Measurements from ENCODE around the gene TTLL5. TPM values are rescaled to one million over a fixed set of nuclear protein-coding genes. Genes with fewer than 3 reads are reported as not detected.

TTLL5 gene
- total and polyA plus RNA-seq, 9 of the 15 experiments (the other 6 are each of a cell fraction or from before 2014, with no cell fraction given) = 4.1 to 18.9 (median 12.6) TPM

- no TSS peak for BruUV-seq (replicated peaks)
- in situ Hi-C loops (cut with MboI) (no loop called here), intact Hi-C loops (cut with micrococcal nuclease) (no loop called here)
- H3K27ac ChIP-seq (ENCODE audit: extremely low read depth, low read depth, low read length) = no peak overlapping the region
- peaks cover 7% of the 10 kb centered on the region; the same call in 2 of the 3 replicates for H3K36me3 ChIP-seq (ENCODE audit: control insufficient read depth, insufficient read depth, low read length)
- no peak overlapping the region for H2AFZ ChIP-seq (ENCODE audit: low read depth, low read length)
- CTCF ChIA-PET (ENCODE audit: low intra/inter-chr PET ratio) = no interaction called here
- no peaks in the 10 kb centered on the region for H3K79me2 ChIP-seq (ENCODE audit: control insufficient read depth, insufficient read depth, low read length)
- WGBS (ENCODE audit: insufficient coverage, low coverage, missing lambda C conversion rate) = 95% methylated on average over 3 of the region's 3 CpGs
- H3K4me1 ChIP-seq (replicated peaks in 1 of 2; ENCODE audit: control insufficient read depth in 2 of 2, insufficient read depth in 2 of 2, low read length in 2 of 2) = no peaks in the 10 kb centered on the region
- no peak for FAIRE-seq
- no peak overlapping the region for H3K4me2 ChIP-seq (ENCODE audit: insufficient read depth, low read length)
- no peak overlapping the region for H3K4me3 ChIP-seq
- H4K20me1 ChIP-seq (replicated peaks; ENCODE audit: control insufficient read depth, insufficient read depth, low read length) = no peaks in the 10 kb centered on the region
- no peaks in the 10 kb centered on the region for H3K9me3 ChIP-seq (replicated peaks; ENCODE audit: control insufficient read depth, insufficient read depth, low read depth, low read length)
- POLR2A ChIA-PET = no interaction called here
- no peak for TF ChIP-seq CTBP1 (IDR thresholded peaks at IDR 0.05; ENCODE audit: borderline replicate concordance)
- TF ChIP-seq CBX3 (IDR thresholded peaks at IDR 0.05; ENCODE audit: borderline replicate concordance in 1 of 2, low read length in 2 of 2) = 0 out of 3 replicates have a peak, but pooled peaks of 1 of the 2 experiments have one; percentile 15
- no peak for TF ChIP-seq RBM15 (IDR thresholded peaks at IDR 0.05; ENCODE audit: insufficient read depth, low read length)
- TF ChIP-seq ZNF146 (CRISPR knock-in tag; IDR thresholded peaks at IDR 0.05; ENCODE audit: unreplicated experiment) = peak; percentile 64
- peak; percentile 42 for TF ChIP-seq RBM25 (IDR thresholded peaks at IDR 0.05; ENCODE audit: low read depth, low read length, severe bottlenecking)
- no peaks in the 10 kb centered on the region for H3K9me1 ChIP-seq (ENCODE audit: control insufficient read depth, insufficient read depth, low read length)
- no peak overlapping the region for H3K9ac ChIP-seq (ENCODE audit: insufficient read depth in 1 of 2, low read depth in 2 of 2, low read length in 2 of 2)
- H3K27me3 ChIP-seq (ENCODE audit: control insufficient read depth in 2 of 2, insufficient read depth in 2 of 2, low read length in 2 of 2) = no peaks in the 10 kb centered on the region
- no peak for ATAC-seq
- no peak for DNase-seq (ENCODE audit: extremely low read depth in 1 of 4, low spot score in 3 of 4)
Observed at GRCh38 chr14:75727124-75727523, 66.1 kb downstream of the TTLL5 start.

- 93% methylated on average over 3 of the region's 3 CpGs for WGBS (ENCODE audit: insufficient coverage, low coverage, missing lambda C conversion rate)
- in situ Hi-C loops (cut with MboI) = no loop called here
- no TSS peak for BruUV-seq (replicated peaks)
- no peaks in the 10 kb centered on the region for H3K9me3 ChIP-seq (replicated peaks; ENCODE audit: control insufficient read depth, insufficient read depth, low read depth, low read length)
- no peak overlapping the region for H2AFZ ChIP-seq (ENCODE audit: low read depth, low read length)
- no peaks in the 10 kb centered on the region for H3K4me1 ChIP-seq (replicated peaks in 1 of 2; ENCODE audit: control insufficient read depth in 2 of 2, insufficient read depth in 2 of 2, low read length in 2 of 2)
- CTCF ChIA-PET (ENCODE audit: low intra/inter-chr PET ratio) = no interaction called here
- no peak overlapping the region for H3K9ac ChIP-seq (ENCODE audit: insufficient read depth in 1 of 2, low read depth in 2 of 2, low read length in 2 of 2)
- TF ChIP-seq NFIX (CRISPR knock-in tag; IDR thresholded peaks at IDR 0.05; ENCODE audit: low read depth) (peak; percentile 97), ETV1 (tag; conservative IDR thresholded peaks at IDR 0.05; ENCODE audit: low read depth) (no peak), FOXK1 (CRISPR knock-in tag; IDR thresholded peaks at IDR 0.05; ENCODE audit: borderline replicate concordance) (no peak), NFIC (IDR thresholded peaks at IDR 0.05) (peak; percentile 95)
- TF ChIP-seq, protein P1, sequence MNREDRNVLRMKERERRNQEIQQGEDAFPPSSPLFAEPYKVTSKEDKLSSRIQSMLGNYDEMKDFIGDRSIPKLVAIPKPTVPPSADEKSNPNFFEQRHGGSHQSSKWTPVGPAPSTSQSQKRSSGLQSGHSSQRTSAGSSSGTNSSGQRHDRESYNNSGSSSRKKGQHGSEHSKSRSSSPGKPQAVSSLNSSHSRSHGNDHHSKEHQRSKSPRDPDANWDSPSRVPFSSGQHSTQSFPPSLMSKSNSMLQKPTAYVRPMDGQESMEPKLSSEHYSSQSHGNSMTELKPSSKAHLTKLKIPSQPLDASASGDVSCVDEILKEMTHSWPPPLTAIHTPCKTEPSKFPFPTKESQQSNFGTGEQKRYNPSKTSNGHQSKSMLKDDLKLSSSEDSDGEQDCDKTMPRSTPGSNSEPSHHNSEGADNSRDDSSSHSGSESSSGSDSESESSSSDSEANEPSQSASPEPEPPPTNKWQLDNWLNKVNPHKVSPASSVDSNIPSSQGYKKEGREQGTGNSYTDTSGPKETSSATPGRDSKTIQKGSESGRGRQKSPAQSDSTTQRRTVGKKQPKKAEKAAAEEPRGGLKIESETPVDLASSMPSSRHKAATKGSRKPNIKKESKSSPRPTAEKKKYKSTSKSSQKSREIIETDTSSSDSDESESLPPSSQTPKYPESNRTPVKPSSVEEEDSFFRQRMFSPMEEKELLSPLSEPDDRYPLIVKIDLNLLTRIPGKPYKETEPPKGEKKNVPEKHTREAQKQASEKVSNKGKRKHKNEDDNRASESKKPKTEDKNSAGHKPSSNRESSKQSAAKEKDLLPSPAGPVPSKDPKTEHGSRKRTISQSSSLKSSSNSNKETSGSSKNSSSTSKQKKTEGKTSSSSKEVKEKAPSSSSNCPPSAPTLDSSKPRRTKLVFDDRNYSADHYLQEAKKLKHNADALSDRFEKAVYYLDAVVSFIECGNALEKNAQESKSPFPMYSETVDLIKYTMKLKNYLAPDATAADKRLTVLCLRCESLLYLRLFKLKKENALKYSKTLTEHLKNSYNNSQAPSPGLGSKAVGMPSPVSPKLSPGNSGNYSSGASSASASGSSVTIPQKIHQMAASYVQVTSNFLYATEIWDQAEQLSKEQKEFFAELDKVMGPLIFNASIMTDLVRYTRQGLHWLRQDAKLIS (CRISPR knock-in tag; IDR thresholded peaks at IDR 0.05) = no peak
- no peaks in the 10 kb centered on the region for H3K9me1 ChIP-seq (ENCODE audit: control insufficient read depth, insufficient read depth, low read length)
- FAIRE-seq (no peak), DNase-seq (ENCODE audit: extremely low read depth in 1 of 4, low spot score in 3 of 4) (peak in 1 of 4 experiments; percentile 6), ATAC-seq (no peak)
- POLR2A ChIA-PET = no interaction called here
- H3K79me2 ChIP-seq (ENCODE audit: control insufficient read depth, insufficient read depth, low read length) = no peaks in the 10 kb centered on the region
- intact Hi-C loops (cut with micrococcal nuclease) = no loop called here
- H3K27me3 ChIP-seq (ENCODE audit: control insufficient read depth in 2 of 2, insufficient read depth in 2 of 2, low read length in 2 of 2) = no peaks in the 10 kb centered on the region
- H3K27ac ChIP-seq (ENCODE audit: extremely low read depth, low read depth, low read length) = no peak overlapping the region
- H4K20me1 ChIP-seq (replicated peaks; ENCODE audit: control insufficient read depth, insufficient read depth, low read length) = no peaks in the 10 kb centered on the region
- H3K4me2 ChIP-seq (ENCODE audit: insufficient read depth, low read length) = no peak overlapping the region
- H3K36me3 ChIP-seq (ENCODE audit: control insufficient read depth, insufficient read depth, low read length) = peaks cover 11% of the 10 kb centered on the region; the same call in 1 of the 3 replicates
- H3K4me3 ChIP-seq = no peak overlapping the region
Observed at GRCh38 chr14:75732888-75733287, 71.8 kb downstream of the TTLL5 start.
